Peyer's patch (tissue), 4 donors: Measurements from ENCODE around the gene FOCAD. TPM values are rescaled to one million over a fixed set of nuclear protein-coding genes. Genes with fewer than 3 reads are reported as not detected.

Experiments used
- DNase-seq, 3 donors: peaks; one replicate each; pipeline ENCODE4 v3.0.0-alpha.2; 2017 to 2019
- H3K27ac ChIP-seq, 4 donors: fragments of 200-600 bp; sonication (generic); one replicate each; pipeline ENCODE4 v1.5.1; 2016 to 2019
- H3K27me3 ChIP-seq, 2 donors: fragments of 200-600 bp; sonication (generic); one replicate each; pipeline ENCODE4 v1.5.1; 2019
- H3K36me3 ChIP-seq, 3 donors: fragments of 200-600 bp; sonication (generic); one replicate each; pipeline ENCODE4 v1.5.1; 2016 to 2019
- H3K4me1 ChIP-seq, 4 donors: fragments of 200-600 bp; sonication (generic); one replicate each; pipeline ENCODE4 v1.5.1; 2016 to 2019
- H3K4me3 ChIP-seq, 4 donors: fragments of 200-600 bp; sonication (generic); 1 replicate in 3 of 4; 2 replicates in 1 of 4; pipeline ENCODE4 v1.5.1; 2016 to 2019; ENCODE audit warnings: mild to moderate bottlenecking in 1 of 4
- H3K9me3 ChIP-seq, 4 donors: fragments of 200-600 bp; sonication (generic); one replicate each; pipeline ENCODE4 v1.5.1; 2016 to 2019; ENCODE audit warnings: mild to moderate bottlenecking in 1 of 4
- CTCF ChIP-seq, 6 experiments: fragments of 450-650 bp in 4 of 6; fragments of 200-600 bp in 2 of 6; sonication (generic) in 1 of 6; IDR thresholded peaks; one replicate each; pipeline ENCODE4 v1.5.1; 2017 to 2019; ENCODE audit warnings: antibody characterized with exemption in 6 of 6, mild to moderate bottlenecking in 3 of 6, moderate library complexity in 1 of 6
- POLR2A ChIP-seq, 2 donors: fragments of 450-650 bp; IDR thresholded peaks; one replicate each; pipeline ENCODE4 v1.5.1; 2017; ENCODE audit warnings: antibody characterized with exemption in 2 of 2, mild to moderate bottlenecking in 2 of 2, moderate library complexity in 2 of 2
- total RNA-seq, 4 donors: library from RNA; depleted of rRNA; stranded (reverse); fragments of >200 nt; gene quantifications; one replicate each; pipeline ENCODE4 v1.1.0, GENCODE V29; 2016

Gene FOCAD
- total RNA-seq, 4 donors from 2014 or later, result 19.4 to 42.1 (median 28.7) TPM

- H3K9me3 ChIP-seq, result no peaks in the 10 kb centered on the region
- no peaks in the 10 kb centered on the region for H3K4me1 ChIP-seq
- no peaks in the 10 kb centered on the region for H3K27me3 ChIP-seq
- peaks cover 0 to 13% (median 0%) of the 10 kb centered on the region in 3 donors for H3K36me3 ChIP-seq
- TF ChIP-seq POLR2A (IDR thresholded peaks at IDR 0.05), result no peak
- no peak overlapping the region for H3K4me3 ChIP-seq
- no peak overlapping the region for H3K27ac ChIP-seq
- no peak for DNase-seq
Observed at GRCh38 chr9:20770947-20771346, 86.9 kb downstream of the FOCAD start.

GRCh38 chr9:20771729-20772128 lies 87.7 kb downstream of the FOCAD start:
- no peak for DNase-seq
- no peak overlapping the region for H3K27ac ChIP-seq
- no peaks in the 10 kb centered on the region for H3K4me1 ChIP-seq
- no peaks in the 10 kb centered on the region for H3K27me3 ChIP-seq
- TF ChIP-seq POLR2A (IDR thresholded peaks at IDR 0.05), result no peak
- no peak for TF ChIP-seq CTCF (IDR thresholded peaks at IDR 0.05)
- no peaks in the 10 kb centered on the region for H3K9me3 ChIP-seq
- no peak overlapping the region for H3K4me3 ChIP-seq
- H3K36me3 ChIP-seq, result peaks cover 0 to 9% (median 0%) of the 10 kb centered on the region in 3 donors

GRCh38 chr9:20775683-20776082 lies 91.6 kb downstream of the FOCAD start:
- Histone ChIP-seq H3K27me3 (no peaks in the 10 kb centered on the region), H3K4me3 (no peak overlapping the region), H3K9me3 (no peaks in the 10 kb centered on the region), H3K27ac (no peak overlapping the region), H3K4me1 (no peaks in the 10 kb centered on the region), H3K36me3 (peaks cover 0 to under 1% (median 0%) of the 10 kb centered on the region in 3 donors)
- no peak for DNase-seq
- no peak for TF ChIP-seq POLR2A (IDR thresholded peaks at IDR 0.05)
- TF ChIP-seq CTCF (IDR thresholded peaks at IDR 0.05), result no peak

- no peaks in the 10 kb centered on the region for H3K9me3 ChIP-seq
- no peak overlapping the region for H3K27ac ChIP-seq
- H3K4me1 ChIP-seq, result no peaks in the 10 kb centered on the region
- H3K4me3 ChIP-seq, result no peak overlapping the region
- H3K27me3 ChIP-seq, result no peaks in the 10 kb centered on the region
- DNase-seq, result no peak
- no peaks in the 10 kb centered on the region for H3K36me3 ChIP-seq
- TF ChIP-seq POLR2A (IDR thresholded peaks at IDR 0.05) (no peak), CTCF (IDR thresholded peaks at IDR 0.05) (no peak)
Observed at GRCh38 chr9:20781092-20781491, 97.0 kb downstream of the FOCAD start.

- H3K4me1 ChIP-seq, result no peaks in the 10 kb centered on the region
- H3K4me3 ChIP-seq, result no peak overlapping the region
- no peak overlapping the region for H3K27ac ChIP-seq
- H3K9me3 ChIP-seq, result no peaks in the 10 kb centered on the region
- H3K36me3 ChIP-seq, result no peaks in the 10 kb centered on the region
- DNase-seq, result no peak
- H3K27me3 ChIP-seq, result no peaks in the 10 kb centered on the region
- TF ChIP-seq POLR2A (IDR thresholded peaks at IDR 0.05) (no peak), CTCF (IDR thresholded peaks at IDR 0.05) (no peak)
Observed at GRCh38 chr9:20782289-20782688, 98.2 kb downstream of the FOCAD start.

- Histone ChIP-seq H3K27ac (no peak overlapping the region), H3K4me1 (no peaks in the 10 kb centered on the region), H3K9me3 (no peaks in the 10 kb centered on the region), H3K36me3 (no peaks in the 10 kb centered on the region), H3K27me3 (no peaks in the 10 kb centered on the region), H3K4me3 (no peak overlapping the region)
- no peak for DNase-seq
- TF ChIP-seq CTCF (IDR thresholded peaks at IDR 0.05), result no peak
- TF ChIP-seq POLR2A (IDR thresholded peaks at IDR 0.05), result no peak
Observed at GRCh38 chr9:20783057-20784038, 99.3 kb downstream of the FOCAD start.
